ENCODE data around the gene TNK1. TPM values are rescaled to one million over a fixed set of nuclear protein-coding genes. Genes with fewer than 3 reads are reported as not detected.

The TNK1 gene
- total and polyA plus RNA-seq, 2 of the 8 experiments (the other 6 are each of a cell fraction or from before 2014, with no cell fraction given) = 7.6 to 9.5 TPM

DNA sequence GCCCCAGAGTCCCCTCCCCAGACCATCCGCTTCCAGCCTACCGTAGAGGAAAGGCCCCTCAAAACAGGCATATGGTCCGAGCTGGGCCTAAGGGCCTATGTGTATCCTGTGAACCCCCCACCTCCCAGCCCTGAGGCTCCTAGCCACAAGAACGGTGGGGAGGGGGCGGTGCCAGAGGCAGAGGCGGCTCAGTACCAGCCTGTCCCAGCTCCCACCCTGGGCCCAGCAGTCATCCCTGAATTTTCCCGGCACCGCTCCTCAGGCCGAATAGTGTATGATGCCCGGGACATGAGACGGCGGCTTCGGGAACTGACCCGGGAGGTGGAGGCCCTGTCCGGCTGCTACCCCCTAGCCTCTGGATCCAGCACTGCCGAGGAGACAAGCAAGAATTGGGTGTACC lies 40.3 kb downstream of the TNK1 start:
- Histone ChIP-seq H4K20me1 (replicated peaks in 1 of 2; ENCODE audit: control insufficient read depth in 1 of 2, insufficient read depth in 2 of 2, low read length in 2 of 2) (peaks cover 0 to 7% of the 10 kb centered on the region in 2 experiments), H3K4ac (replicated peaks; ENCODE audit: insufficient read length, low read depth, low read length) (no peak overlapping the region), H3K4me1 (replicated peaks in 1 of 4; ENCODE audit: control insufficient read depth in 3 of 4, insufficient read depth in 4 of 4, low read length in 3 of 4) (peaks cover 0 to 15% (median 2%) of the 10 kb centered on the region in 4 experiments; a peak in 4 of 7 replicates), H3K79me1 (ENCODE audit: low read depth, low read length) (no peaks in the 10 kb centered on the region), H4K5ac (ENCODE audit: insufficient read length, low read depth, low read length) (no peak overlapping the region), H4K8ac (ENCODE audit: extremely low read depth, insufficient read depth, low read length) (peak overlapping the region; percentile 80; the same call in 1 of the 2 replicates), H3K9me3 (ENCODE audit: insufficient read depth in 2 of 2, low read depth in 1 of 2, low read length in 1 of 2) (no peaks in the 10 kb centered on the region), H3K23me2 (ENCODE audit: low read depth, low read length) (peaks cover 2% of the 10 kb centered on the region; the same call in 1 of the 2 replicates), H3K4me2 (ENCODE audit: insufficient read depth in 1 of 2, low read depth in 2 of 2, low read length in 2 of 2) (no peak overlapping the region), H3K27me3 (replicated peaks in 1 of 4; ENCODE audit: control insufficient read depth in 3 of 4, extremely low read depth in 1 of 4, insufficient read depth in 3 of 4, low read length in 3 of 4) (no peaks in the 10 kb centered on the region), H4K91ac (replicated peaks; ENCODE audit: insufficient read length, low read length) (no peak overlapping the region), H3K56ac (replicated peaks; ENCODE audit: insufficient read length, low read depth, low read length) (no peak overlapping the region), H3K14ac (ENCODE audit: insufficient read length) (no peak overlapping the region), H3K4me3 (ENCODE audit: extremely low read depth in 1 of 4, insufficient read depth in 2 of 4, low read depth in 3 of 4, low read length in 4 of 4) (no peak overlapping the region), H3K18ac (ENCODE audit: extremely low read depth, low read length) (no peak overlapping the region), H2AFZ (ENCODE audit: low read length) (no peak overlapping the region), H3K79me2 (ENCODE audit: control insufficient read depth in 1 of 2, insufficient read depth in 2 of 2, low read length in 2 of 2) (no peaks in the 10 kb centered on the region), H2BK12ac (ENCODE audit: low read depth, low read length) (no peak overlapping the region), H2AK5ac (ENCODE audit: low read depth, low read length) (no peak overlapping the region), H2BK5ac (ENCODE audit: low read depth, low read length) (no peak overlapping the region), H2BK20ac (ENCODE audit: low read length) (no peak overlapping the region), H3K9ac (replicated peaks in 1 of 4; ENCODE audit: extremely low read depth in 1 of 4, low read depth in 3 of 4, low read length in 3 of 4) (no peak overlapping the region), H3K36me3 (ENCODE audit: control insufficient read depth in 2 of 4, insufficient read depth in 4 of 4, low read length in 3 of 4) (peaks cover 0 to 9% (median 4%) of the 10 kb centered on the region in 4 experiments; a peak in 4 of 8 replicates), H3K23ac (ENCODE audit: insufficient read length) (no peak overlapping the region), H2BK120ac (replicated peaks; ENCODE audit: low read depth, low read length) (no peak overlapping the region), H3K27ac (ENCODE audit: low read depth, low read length) (no peak overlapping the region), H2BK15ac (ENCODE audit: low read length) (no peak overlapping the region)
- FAIRE-seq (no peak), DNase-seq (ENCODE audit: low read depth in 1 of 2, low spot score in 2 of 2) (no peak)
- 89% methylated on average over 15 of the region's 16 CpGs; no CpG with 5 or more reads in 1 of the 2 experiments for WGBS, 2 experiments (ENCODE audit: extremely low coverage in 1 of 2, insufficient coverage in 1 of 2, insufficient read length in 1 of 2, insufficient replicate concordance in 2 of 2, low coverage in 1 of 2, low lambda C conversion rate in 2 of 2, missing lambda C conversion rate in 1 of 2)
- CTCF ChIA-PET (ENCODE audit: partially characterized antibody) = interaction anchor here (0.7 to 4.1 kb wide), 9 partner anchors 12 to 82 kb away, joined by 3 to 15 read pairs (median 3); partner anchors contain the start of genes NLGN2 and TMEM256
- no peak for TF ChIP-seq POLR2AphosphoS5 (IDR thresholded peaks at IDR 0.05; ENCODE audit: low read depth, low read length)
- TF ChIP-seq KDM4A (IDR thresholded peaks at IDR 0.05; ENCODE audit: low read depth, low read length, severe bottlenecking) = no peak
- TF ChIP-seq SRF (IDR thresholded peaks at IDR 0.05; ENCODE audit: low read depth, low read length) = no peak
- TF ChIP-seq ZNF274 (IDR thresholded peaks at IDR 0.05; ENCODE audit: borderline replicate concordance, extremely low read depth, low read length) = no peak
- POLR2A ChIA-PET (ENCODE audit: partially characterized antibody) = interaction anchor here (0.6 to 2.8 kb wide), 12 partner anchors 8 to 164 kb away, joined by 3 to 9 read pairs (median 4); partner anchors contain the start of genes ACAP1, PLSCR3 and TMEM102
